ENCODE results near the gene FMNL3. TPM values are rescaled to one million over a fixed set of nuclear protein-coding genes. Genes with fewer than 3 reads are reported as not detected.
A peak's percentile ranks its signal among the peaks of the same experiment; 100 is the strongest.

Gene FMNL3
- total and polyA plus RNA-seq, 2 experiments from 2014 or later, result 8.7 to 32.6 TPM

- Histone ChIP-seq H3K27ac (ENCODE audit: low read depth) (peak overlapping the region; percentile 97; the same call in 1 of the 2 replicates), H2AFZ (no peak overlapping the region), H4K20me1 (replicated peaks; ENCODE audit: insufficient read depth) (no peaks in the 10 kb centered on the region), H3K4me1 (ENCODE audit: insufficient read depth) (peaks cover 23% of the 10 kb centered on the region), H3F3A (replicated peaks; ENCODE audit: low read depth) (peaks cover 12% of the 10 kb centered on the region), H3K36me3 (ENCODE audit: insufficient read depth) (no peaks in the 10 kb centered on the region), H3K4me2 (no peak overlapping the region), H3K79me2 (replicated peaks; ENCODE audit: insufficient read depth) (no peaks in the 10 kb centered on the region), H3K27me3 (ENCODE audit: insufficient read depth) (peaks cover 15% of the 10 kb centered on the region; the same call in 1 of the 2 replicates), H3K4me3 (peak overlapping the region; percentile 87; the same call in 1 of the 2 replicates), H3K9me2 (ENCODE audit: insufficient read depth) (no peaks in the 10 kb centered on the region)
- Mint-ChIP-seq H3K9me3 (no peaks in the 10 kb centered on the region), H3K4me1 (peaks cover 27% of the 10 kb centered on the region), H3K27ac (peak overlapping the region; percentile 9; the same call in 1 of the 2 replicates), H3K4me3 (peak overlapping the region; percentile 67), H3K36me3 (ENCODE audit: low read depth) (peaks cover 3% of the 10 kb centered on the region; the same call in 1 of the 3 replicates), H3K27me3 (ENCODE audit: insufficient read depth, low read depth, poor library complexity) (peaks cover 19% of the 10 kb centered on the region)
- TF ChIP-seq ETS1 (IDR thresholded peaks at IDR 0.05) (no peak), ZNF114 (CRISPR knock-in tag; IDR thresholded peaks at IDR 0.05) (no peak), POLR2AphosphoS5 (IDR thresholded peaks at IDR 0.05; ENCODE audit: low read depth) (no peak), STAT1 (IDR thresholded peaks at IDR 0.05; ENCODE audit: unreplicated experiment) (no peak)
- no peak for ATAC-seq
- no peak for DNase-seq (ENCODE audit: low spot score)
Measured at GRCh38 chr12:49624921-49625577, 82.2 kb downstream of the FMNL3 start.

DNA sequence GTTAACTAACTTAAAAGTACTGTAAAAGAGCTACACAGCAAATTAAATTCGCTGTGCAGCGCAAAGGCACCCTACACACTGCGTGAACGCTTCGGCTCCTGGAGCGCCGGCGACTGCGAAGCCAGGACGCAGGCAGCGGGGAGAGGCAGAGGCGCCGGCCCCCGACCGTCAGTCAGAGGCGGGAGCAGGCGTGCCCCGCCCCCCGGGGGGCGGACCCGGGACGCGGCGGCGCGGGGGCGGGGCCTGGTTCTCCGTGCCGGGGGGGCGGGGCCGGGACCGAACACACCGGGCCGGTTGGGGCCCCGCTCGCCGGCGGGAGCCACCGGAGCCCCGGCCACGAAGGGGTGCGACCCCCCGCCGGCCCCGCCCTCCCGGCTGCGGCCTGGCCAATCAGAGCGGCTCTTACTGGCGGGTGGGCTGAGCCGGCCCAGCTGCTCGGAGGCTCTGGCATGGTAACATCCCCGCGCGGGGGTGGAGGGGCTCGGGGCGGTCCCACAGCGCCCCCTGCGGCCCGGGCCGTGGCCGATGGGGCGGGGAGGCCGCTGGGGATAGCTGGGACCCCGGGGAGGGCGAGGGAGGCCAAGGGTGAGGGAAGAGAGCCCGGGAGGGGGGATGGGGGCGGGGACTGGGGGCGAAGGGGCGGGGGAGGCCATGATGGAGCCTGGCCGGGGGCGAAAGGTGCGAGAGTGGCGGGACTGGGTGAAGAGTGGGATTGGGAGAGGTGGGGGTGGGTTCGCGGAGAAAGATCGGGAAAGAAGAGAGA lies 83.9 kb downstream of the FMNL3 start, which contains the start of gene PRPF40B:
TSS of gene PRPF40B (plus strand) at position 420 of the 763 bp plus-strand sequence. CDS start at position 450, 30 bp downstream.
- DNase-seq (ENCODE audit: low spot score) (peak; percentile 90), ATAC-seq (peak; percentile 85)
- H3K27me3 Mint-ChIP-seq (ENCODE audit: insufficient read depth, low read depth, poor library complexity), result peaks cover 15% of the 10 kb centered on the region
- peak within 1 kb of the TSS; percentile 85 for H3K4me3 Mint-ChIP-seq
- Histone ChIP-seq H3K4me3 (peak within 1 kb of the TSS; percentile 87), H3K36me3 (ENCODE audit: insufficient read depth) (no peaks in the 10 kb centered on the region), H3K27me3 (ENCODE audit: insufficient read depth) (peaks cover 15% of the 10 kb centered on the region; the same call in 1 of the 2 replicates), H3K9me2 (ENCODE audit: insufficient read depth) (no peaks in the 10 kb centered on the region), H3F3A (replicated peaks; ENCODE audit: low read depth) (peaks cover 12% of the 10 kb centered on the region), H2AFZ (peak within 1 kb of the TSS; percentile 98), H3K79me2 (replicated peaks; ENCODE audit: insufficient read depth) (no peaks in the 10 kb centered on the region), H3K4me1 (ENCODE audit: insufficient read depth) (peaks cover 31% of the 10 kb centered on the region), H3K4me2 (peak within 1 kb of the TSS; percentile 97), H3K27ac (ENCODE audit: low read depth) (peak within 1 kb of the TSS; percentile 97), H4K20me1 (replicated peaks; ENCODE audit: insufficient read depth) (no peaks in the 10 kb centered on the region)
- H3K36me3 Mint-ChIP-seq (ENCODE audit: low read depth), result peaks cover 3% of the 10 kb centered on the region; the same call in 1 of the 3 replicates
- H3K27ac Mint-ChIP-seq, result peak within 1 kb of the TSS; percentile 82
- peaks cover 38% of the 10 kb centered on the region for H3K4me1 Mint-ChIP-seq
- H3K9me3 Mint-ChIP-seq, result no peaks in the 10 kb centered on the region
- TF ChIP-seq ZNF114 (CRISPR knock-in tag; IDR thresholded peaks at IDR 0.05) (no peak), CREB1 (CRISPR knock-in tag; IDR thresholded peaks at IDR 0.05; ENCODE audit: low read depth) (peak; percentile 29; the same call in 1 of the 2 replicates), EZH2 (IDR thresholded peaks at IDR 0.05; ENCODE audit: low read depth, unreplicated experiment) (no peak), ZNF331 (CRISPR knock-in tag; IDR thresholded peaks at IDR 0.05; ENCODE audit: low read depth) (no peak), CTCF (conservative IDR thresholded peaks at IDR 0.05; ENCODE audit: low read depth in 2 of 2) (peak; percentile 38 to 75), POLR2AphosphoS5 (IDR thresholded peaks at IDR 0.05; ENCODE audit: low read depth) (peak; percentile 95), STAT1 (IDR thresholded peaks at IDR 0.05; ENCODE audit: unreplicated experiment) (no peak), JUNB (IDR thresholded peaks at IDR 0.05; ENCODE audit: unreplicated experiment) (no peak), EZH2phosphoT487 (IDR thresholded peaks at IDR 0.05; ENCODE audit: unreplicated experiment) (no peak)
- TF ChIP-seq, protein P1, sequence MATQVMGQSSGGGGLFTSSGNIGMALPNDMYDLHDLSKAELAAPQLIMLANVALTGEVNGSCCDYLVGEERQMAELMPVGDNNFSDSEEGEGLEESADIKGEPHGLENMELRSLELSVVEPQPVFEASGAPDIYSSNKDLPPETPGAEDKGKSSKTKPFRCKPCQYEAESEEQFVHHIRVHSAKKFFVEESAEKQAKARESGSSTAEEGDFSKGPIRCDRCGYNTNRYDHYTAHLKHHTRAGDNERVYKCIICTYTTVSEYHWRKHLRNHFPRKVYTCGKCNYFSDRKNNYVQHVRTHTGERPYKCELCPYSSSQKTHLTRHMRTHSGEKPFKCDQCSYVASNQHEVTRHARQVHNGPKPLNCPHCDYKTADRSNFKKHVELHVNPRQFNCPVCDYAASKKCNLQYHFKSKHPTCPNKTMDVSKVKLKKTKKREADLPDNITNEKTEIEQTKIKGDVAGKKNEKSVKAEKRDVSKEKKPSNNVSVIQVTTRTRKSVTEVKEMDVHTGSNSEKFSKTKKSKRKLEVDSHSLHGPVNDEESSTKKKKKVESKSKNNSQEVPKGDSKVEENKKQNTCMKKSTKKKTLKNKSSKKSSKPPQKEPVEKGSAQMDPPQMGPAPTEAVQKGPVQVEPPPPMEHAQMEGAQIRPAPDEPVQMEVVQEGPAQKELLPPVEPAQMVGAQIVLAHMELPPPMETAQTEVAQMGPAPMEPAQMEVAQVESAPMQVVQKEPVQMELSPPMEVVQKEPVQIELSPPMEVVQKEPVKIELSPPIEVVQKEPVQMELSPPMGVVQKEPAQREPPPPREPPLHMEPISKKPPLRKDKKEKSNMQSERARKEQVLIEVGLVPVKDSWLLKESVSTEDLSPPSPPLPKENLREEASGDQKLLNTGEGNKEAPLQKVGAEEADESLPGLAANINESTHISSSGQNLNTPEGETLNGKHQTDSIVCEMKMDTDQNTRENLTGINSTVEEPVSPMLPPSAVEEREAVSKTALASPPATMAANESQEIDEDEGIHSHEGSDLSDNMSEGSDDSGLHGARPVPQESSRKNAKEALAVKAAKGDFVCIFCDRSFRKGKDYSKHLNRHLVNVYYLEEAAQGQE (IDR thresholded peaks at IDR 0.05; ENCODE audit: unreplicated experiment), result no peak
